RKO (cell line): ENCODE measurements around the gene KPRP.

ENCODE experiments used
- DNase-seq: peaks from one replicate; pipeline ENCODE4 v3.0.0-alpha.2; 2016; ENCODE audit warnings: low spot score

KPRP gene

GRCh38 chr1:152757747-152758146 lies at the start of gene KPRP:
Gene KPRP (plus strand): TSS chr1:152758025. CDS start chr1:152759589, 1,564 bp downstream.
- DNase-seq: no peak

- DNase-seq: no peak
Observed at GRCh38 chr1:152718238-152718637, 39.6 kb upstream of the KPRP start.

GRCh38 chr1:152725261-152725660 lies 32.6 kb upstream of the KPRP start:
- DNase-seq: peak; percentile 5

- DNase-seq: no peak
Observed at GRCh38 chr1:152728986-152729385, 28.8 kb upstream of the KPRP start.

- no peak for DNase-seq
Observed at GRCh38 chr1:152735648-152736047, 22.2 kb upstream of the KPRP start.

GRCh38 chr1:152737997-152738396 lies 19.8 kb upstream of the KPRP start:
- DNase-seq: no peak

GRCh38 chr1:152739841-152740240 lies 18.0 kb upstream of the KPRP start:
- no peak for DNase-seq

- DNase-seq: no peak
Observed at GRCh38 chr1:152741656-152742055, 16.2 kb upstream of the KPRP start.

- no peak for DNase-seq
Observed at GRCh38 chr1:152743371-152744145, 14.3 kb upstream of the KPRP start.

GRCh38 chr1:152745289-152745704 lies 12.5 kb upstream of the KPRP start:
- DNase-seq: peak; percentile 68

- no peak for DNase-seq
Observed at GRCh38 chr1:152745765-152746444, 11.9 kb upstream of the KPRP start.

- no peak for DNase-seq
Observed at GRCh38 chr1:152747831-152748230, 10.0 kb upstream of the KPRP start.

- DNase-seq: peak; percentile 95
Observed at GRCh38 chr1:152752225-152752624, 5.6 kb upstream of the KPRP start.

GRCh38 chr1:152753586-152753985 lies 4.2 kb upstream of the KPRP start:
- no peak for DNase-seq

GRCh38 chr1:152756872-152757271 lies 953 bp upstream of the KPRP start:
- no peak for DNase-seq

GRCh38 chr1:152758636-152759035 lies 811 bp downstream of the KPRP start:
- no peak for DNase-seq

- DNase-seq: no peak
Observed at GRCh38 chr1:152759453-152760173, 1.8 kb downstream of the KPRP start.

GRCh38 chr1:152760551-152761190 lies 2.8 kb downstream of the KPRP start:
- DNase-seq: no peak

- DNase-seq: no peak
Observed at GRCh38 chr1:152761609-152762213, 3.9 kb downstream of the KPRP start.

- peak; percentile 18 for DNase-seq
Observed at GRCh38 chr1:152768847-152769533, 11.2 kb downstream of the KPRP start.

GRCh38 chr1:152770411-152770810 lies 12.6 kb downstream of the KPRP start:
- no peak for DNase-seq
